Right atrium auricular region (tissue), 2 donors: ENCODE measurements around the gene TPRG1L. TPM values are rescaled to one million over a fixed set of nuclear protein-coding genes. Genes with fewer than 3 reads are reported as not detected.

ENCODE experiments used
- DNase-seq: peaks from one replicate; pipeline ENCODE4 v3.0.0-alpha.2; 2019; ENCODE audit warnings: low spot score
- H3K27ac ChIP-seq, 2 donors: fragments of 200-600 bp; sonication (generic); 1 replicate in 1 of 2; 2 replicates in 1 of 2; pipeline ENCODE4 v1.5.1; 2016 to 2019
- H3K27me3 ChIP-seq, 2 donors: fragments of 200-600 bp; sonication (generic); one replicate each; pipeline versions ENCODE4 v1.5.1 to v1.6.0; 2017 to 2019
- H3K36me3 ChIP-seq: fragments of 200-600 bp; sonication (generic); one replicate; pipeline ENCODE4 v1.5.1; 2016
- H3K4me1 ChIP-seq, 2 donors: fragments of 200-600 bp; sonication (generic); one replicate each; pipeline versions ENCODE4 v1.5.1 to v1.6.0; 2017 to 2019
- H3K4me3 ChIP-seq, 2 donors: fragments of 200-600 bp; sonication (generic); 1 replicate in 1 of 2; 2 replicates in 1 of 2; pipeline ENCODE4 v1.5.1; 2017 to 2019; ENCODE audit warnings: mild to moderate bottlenecking in 1 of 2, moderate library complexity in 1 of 2
- H3K9me3 ChIP-seq, 2 donors: fragments of 200-600 bp; sonication (generic); one replicate each; pipeline ENCODE4 v1.5.1; 2019
- total RNA-seq, 2 donors: library from RNA; depleted of rRNA; stranded (reverse); fragments of >200 nt; gene quantifications; one replicate each; pipeline ENCODE4 v1.1.0, GENCODE V29; 2016
- TF ChIP-seq, protein P1 (sequence below), 2 donors: fragments of 200-600 bp; sonication (generic); IDR thresholded peaks; one replicate each; pipeline ENCODE4 v1.5.1; 2019; ENCODE audit warnings: antibody characterized with exemption in 2 of 2

The TPRG1L gene
- total RNA-seq, 2 donors from 2014 or later = 30.0 to 33.3 TPM

DNA sequence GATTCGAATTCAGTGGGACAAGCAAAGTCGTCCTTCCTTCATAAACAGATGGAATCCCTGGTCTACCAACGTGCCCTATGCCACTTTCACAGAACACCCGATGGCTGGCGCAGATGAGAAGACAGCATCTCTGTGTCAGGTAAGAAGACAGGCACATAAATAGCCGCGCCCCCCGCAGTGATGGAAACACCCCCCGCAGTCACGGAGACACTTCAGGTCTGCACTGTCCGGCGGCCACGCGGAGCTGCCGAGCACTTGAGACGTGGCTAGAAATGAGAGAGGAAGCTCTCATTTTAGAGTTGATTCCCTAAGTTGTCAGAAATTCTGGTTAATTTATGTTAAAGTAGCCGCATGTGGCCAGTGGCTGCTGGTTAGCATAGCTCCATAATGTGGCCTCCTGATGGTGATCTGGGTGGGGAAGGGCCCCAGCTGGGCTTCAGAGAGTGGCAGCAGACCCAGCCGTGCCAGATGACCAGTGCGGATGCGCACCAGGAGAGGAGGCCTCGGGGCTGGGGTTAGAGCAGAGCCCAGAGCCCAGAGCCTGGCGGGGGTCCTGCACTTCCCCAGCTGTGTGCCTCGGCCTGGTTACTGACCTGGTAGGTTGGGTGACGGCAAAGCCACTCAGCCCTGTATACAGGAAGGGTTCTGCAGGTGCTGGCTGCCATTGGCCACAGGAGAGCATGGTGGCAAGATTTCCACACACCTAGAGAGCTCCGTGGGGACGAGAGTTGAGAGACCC is 2.9 kb downstream of the TPRG1L start:
- H3K4me3 ChIP-seq = no peak overlapping the region
- peaks cover 41% of the 10 kb centered on the region for H3K36me3 ChIP-seq
- H3K4me1 ChIP-seq = peaks cover 0 to 24% of the 10 kb centered on the region in 2 donors
- TF ChIP-seq, protein P1, sequence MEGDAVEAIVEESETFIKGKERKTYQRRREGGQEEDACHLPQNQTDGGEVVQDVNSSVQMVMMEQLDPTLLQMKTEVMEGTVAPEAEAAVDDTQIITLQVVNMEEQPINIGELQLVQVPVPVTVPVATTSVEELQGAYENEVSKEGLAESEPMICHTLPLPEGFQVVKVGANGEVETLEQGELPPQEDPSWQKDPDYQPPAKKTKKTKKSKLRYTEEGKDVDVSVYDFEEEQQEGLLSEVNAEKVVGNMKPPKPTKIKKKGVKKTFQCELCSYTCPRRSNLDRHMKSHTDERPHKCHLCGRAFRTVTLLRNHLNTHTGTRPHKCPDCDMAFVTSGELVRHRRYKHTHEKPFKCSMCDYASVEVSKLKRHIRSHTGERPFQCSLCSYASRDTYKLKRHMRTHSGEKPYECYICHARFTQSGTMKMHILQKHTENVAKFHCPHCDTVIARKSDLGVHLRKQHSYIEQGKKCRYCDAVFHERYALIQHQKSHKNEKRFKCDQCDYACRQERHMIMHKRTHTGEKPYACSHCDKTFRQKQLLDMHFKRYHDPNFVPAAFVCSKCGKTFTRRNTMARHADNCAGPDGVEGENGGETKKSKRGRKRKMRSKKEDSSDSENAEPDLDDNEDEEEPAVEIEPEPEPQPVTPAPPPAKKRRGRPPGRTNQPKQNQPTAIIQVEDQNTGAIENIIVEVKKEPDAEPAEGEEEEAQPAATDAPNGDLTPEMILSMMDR (IDR thresholded peaks at IDR 0.05) = no peak
- DNase-seq = no peak
- H3K27me3 ChIP-seq = no peaks in the 10 kb centered on the region
- H3K27ac ChIP-seq = no peak overlapping the region
- no peaks in the 10 kb centered on the region for H3K9me3 ChIP-seq

DNA sequence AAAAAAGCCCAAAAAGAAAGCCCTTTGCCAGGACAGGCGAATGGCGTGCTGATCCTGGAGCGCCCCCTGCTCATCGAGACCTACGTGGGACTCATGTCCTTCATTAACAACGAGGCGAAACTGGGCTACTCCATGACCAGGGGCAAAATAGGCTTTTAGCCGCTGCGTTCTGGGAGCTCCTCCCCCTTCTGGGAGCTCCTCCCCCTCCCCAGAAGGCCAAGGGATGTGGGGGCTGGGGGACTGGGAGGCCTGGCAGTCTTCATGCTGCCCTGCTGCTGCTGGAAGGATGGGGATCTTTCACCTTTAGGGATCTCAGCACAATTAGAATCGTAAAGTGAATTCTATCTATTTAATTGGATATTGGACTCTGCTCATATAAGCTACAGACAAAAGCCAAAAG is 3.6 kb downstream of the TPRG1L start:
- peaks cover 0 to 16% of the 10 kb centered on the region in 2 donors for H3K4me1 ChIP-seq
- no peak overlapping the region for H3K27ac ChIP-seq
- DNase-seq = no peak
- no peaks in the 10 kb centered on the region for H3K9me3 ChIP-seq
- peaks cover 47% of the 10 kb centered on the region for H3K36me3 ChIP-seq
- TF ChIP-seq, protein P1 (IDR thresholded peaks at IDR 0.05) = no peak
- no peak overlapping the region for H3K4me3 ChIP-seq
- H3K27me3 ChIP-seq = no peaks in the 10 kb centered on the region

DNA sequence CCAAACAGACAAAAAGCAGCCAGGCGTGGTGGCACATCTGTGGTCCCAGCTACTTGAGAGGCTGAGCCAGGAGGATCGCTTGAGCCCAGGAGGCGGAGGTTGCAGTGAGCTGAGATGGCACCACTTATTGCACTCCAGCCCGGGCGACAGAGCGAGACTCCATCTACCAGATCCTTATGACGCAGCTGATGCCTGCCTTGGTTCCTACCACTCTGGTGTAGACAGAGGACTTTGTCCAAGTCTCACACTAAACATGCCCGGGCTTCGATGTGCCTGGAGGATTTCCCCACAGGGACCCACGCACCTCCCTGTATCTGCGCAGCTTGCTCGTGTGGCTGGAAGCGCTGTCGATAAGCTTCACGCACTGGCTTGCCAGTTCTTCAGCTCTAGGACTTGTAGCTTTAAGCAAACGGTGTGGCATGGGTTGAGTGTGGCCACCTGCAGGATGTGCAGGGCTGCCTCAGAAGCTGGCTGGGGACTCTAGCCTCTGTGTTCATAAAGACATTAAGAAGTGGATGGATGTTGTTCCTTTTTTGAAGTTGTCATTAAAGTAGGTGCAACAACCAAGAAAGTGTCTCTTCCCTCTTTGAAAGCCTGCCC is 4.8 kb downstream of the TPRG1L start:
- Histone ChIP-seq H3K4me3 (no peak overlapping the region), H3K9me3 (no peaks in the 10 kb centered on the region), H3K27ac (no peak overlapping the region), H3K27me3 (no peaks in the 10 kb centered on the region), H3K4me1 (peaks cover 0 to 8% of the 10 kb centered on the region in 2 donors), H3K36me3 (peaks cover 55% of the 10 kb centered on the region)
- TF ChIP-seq, protein P1 (IDR thresholded peaks at IDR 0.05) = no peak
- no peak for DNase-seq

DNA sequence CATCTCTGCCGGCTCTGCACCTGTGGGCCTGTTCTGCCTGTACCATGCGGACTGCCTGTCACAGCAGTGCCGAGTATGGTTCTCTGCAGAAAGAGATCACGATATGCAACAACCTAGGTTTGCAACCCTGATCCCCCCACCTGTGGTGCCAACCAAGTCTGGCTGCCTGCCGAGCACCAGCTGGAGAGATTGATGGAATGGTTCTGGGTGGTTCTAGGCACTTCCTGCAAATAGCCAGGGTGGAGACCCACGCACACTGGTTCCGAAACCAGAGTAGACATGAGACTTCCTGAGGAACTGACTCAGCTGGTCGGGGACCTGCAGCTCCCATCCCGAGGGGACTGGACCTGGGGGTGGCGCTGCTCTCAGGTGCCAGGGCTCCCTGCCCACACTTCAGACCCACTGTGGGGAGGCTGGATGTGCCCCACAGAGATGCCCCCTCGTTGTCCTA is 5.4 kb downstream of the TPRG1L start:
- no peaks in the 10 kb centered on the region for H3K9me3 ChIP-seq
- H3K36me3 ChIP-seq = peaks cover 61% of the 10 kb centered on the region
- H3K27ac ChIP-seq = no peak overlapping the region
- no peaks in the 10 kb centered on the region for H3K27me3 ChIP-seq
- TF ChIP-seq, protein P1 (IDR thresholded peaks at IDR 0.05) = no peak
- no peak overlapping the region for H3K4me3 ChIP-seq
- DNase-seq = no peak
- peaks cover 0 to 8% of the 10 kb centered on the region in 2 donors for H3K4me1 ChIP-seq

DNA sequence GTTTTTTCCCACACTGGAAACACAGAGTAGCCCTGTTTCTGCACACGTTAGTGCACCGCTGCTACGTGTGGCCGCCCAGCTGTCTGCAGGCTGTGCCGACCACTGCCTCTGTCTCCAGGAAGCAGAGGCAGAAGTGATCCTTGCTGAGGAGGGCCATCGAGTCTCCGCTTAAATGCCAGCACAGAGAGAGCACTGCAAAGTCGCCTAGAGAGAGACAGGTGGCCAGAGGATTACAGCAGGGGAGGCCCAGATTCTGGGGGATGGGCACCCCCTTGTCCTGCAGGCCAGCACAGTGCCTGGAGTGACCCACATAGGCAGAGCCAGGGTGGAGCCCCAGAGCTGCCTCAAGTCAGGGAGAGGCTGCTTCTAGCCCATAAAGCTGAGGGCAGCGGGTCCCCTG is 6.1 kb downstream of the TPRG1L start:
- Histone ChIP-seq H3K27me3 (no peaks in the 10 kb centered on the region), H3K9me3 (no peaks in the 10 kb centered on the region), H3K27ac (no peak overlapping the region), H3K4me3 (no peak overlapping the region), H3K4me1 (peaks cover 0 to 1% of the 10 kb centered on the region in 2 donors), H3K36me3 (peaks cover 68% of the 10 kb centered on the region)
- DNase-seq = no peak
- TF ChIP-seq, protein P1 (IDR thresholded peaks at IDR 0.05) = no peak
